Activated CD8-positive, alpha-beta memory T cell treated with anti-CD3 and anti-CD28 coated beads, Interleukin-2, amount 50 U/mL, for 24 hours (primary cell): Measurements from ENCODE around the gene SH3YL1.

Experiments
- DNase-seq: peaks from one replicate; pipeline ENCODE4 v3.0.0-alpha.2; 2020; ENCODE audit errors: extremely low read depth

SH3YL1 gene

DNA sequence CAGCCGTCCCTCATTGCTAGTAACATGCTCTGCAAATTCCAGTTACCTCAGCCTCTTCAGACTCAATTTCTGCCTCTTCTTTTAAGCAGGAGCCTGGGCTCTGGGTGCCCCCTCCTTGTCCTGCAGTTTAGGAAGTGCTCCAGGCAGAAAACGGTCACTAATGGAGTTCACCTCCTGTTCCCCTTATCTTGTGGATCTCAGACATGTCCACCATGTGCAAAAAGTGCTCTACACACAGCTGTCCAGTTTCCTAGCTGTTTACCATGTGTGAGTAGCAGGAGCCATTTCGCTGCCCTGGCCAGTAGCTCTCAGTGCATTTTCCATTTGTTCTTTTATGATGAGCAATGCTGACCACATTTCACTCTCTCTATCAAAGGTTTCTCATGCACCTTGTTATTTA, 4.9 kb downstream of the SH3YL1 start:
- DNase-seq = no peak

DNA sequence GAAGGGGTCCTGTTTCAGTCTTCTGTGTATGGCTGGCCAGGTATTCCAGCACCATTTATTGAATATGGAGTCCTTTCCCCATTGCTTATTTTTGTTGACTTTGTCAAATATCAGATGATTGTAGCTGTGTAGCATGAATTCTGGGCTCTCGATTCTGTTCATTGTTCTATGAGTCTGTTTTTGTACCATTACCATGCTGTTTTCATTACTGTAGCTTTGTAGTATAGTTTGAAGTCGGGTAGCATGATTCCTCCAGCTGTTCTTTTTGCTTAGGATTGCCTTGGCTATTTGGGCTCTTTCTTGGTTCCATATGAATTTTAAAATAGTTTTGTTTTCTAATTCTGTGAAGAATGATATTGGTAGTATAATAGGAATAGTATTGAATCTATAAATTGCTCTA, 6.0 kb downstream of the SH3YL1 start:
- DNase-seq = no peak

DNA sequence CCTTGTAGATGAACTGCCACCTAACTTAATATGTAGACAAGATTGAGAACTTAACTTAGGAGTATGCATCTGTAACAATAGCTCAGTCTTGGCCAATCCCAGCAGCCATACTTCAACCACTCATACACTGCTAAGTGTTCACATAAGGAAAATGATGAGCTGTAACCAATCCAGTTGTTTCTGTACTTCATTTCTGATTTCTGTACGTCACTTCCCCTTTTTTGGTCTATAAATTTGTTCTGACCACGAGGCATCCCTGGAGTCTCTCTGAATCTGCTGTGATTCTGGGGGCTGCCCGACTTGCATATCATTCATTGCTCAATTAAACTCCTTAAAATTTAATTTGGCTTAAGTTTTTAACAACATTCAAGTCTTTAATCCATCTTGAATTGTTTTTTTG, 6.4 kb downstream of the SH3YL1 start:
- no peak for DNase-seq

DNA sequence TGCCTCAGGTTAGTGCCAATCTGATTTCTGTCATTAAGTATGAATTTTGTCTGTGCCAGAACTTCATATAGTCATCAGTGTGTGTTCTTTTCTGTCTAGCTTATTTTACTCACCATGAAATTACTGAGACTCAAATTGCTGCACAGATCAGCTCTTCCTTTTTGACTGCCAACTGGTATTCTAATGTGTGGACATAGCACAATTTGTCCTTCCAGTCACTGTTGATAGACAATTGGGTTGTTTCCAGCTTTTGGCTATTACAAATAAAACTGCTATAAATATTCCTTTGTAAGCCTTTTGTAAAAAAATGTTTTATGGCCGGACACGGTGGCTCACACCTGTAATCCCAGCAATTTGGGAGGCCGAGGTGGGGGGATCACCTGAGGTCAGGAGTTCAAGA, 7.7 kb downstream of the SH3YL1 start:
- no peak for DNase-seq

DNA sequence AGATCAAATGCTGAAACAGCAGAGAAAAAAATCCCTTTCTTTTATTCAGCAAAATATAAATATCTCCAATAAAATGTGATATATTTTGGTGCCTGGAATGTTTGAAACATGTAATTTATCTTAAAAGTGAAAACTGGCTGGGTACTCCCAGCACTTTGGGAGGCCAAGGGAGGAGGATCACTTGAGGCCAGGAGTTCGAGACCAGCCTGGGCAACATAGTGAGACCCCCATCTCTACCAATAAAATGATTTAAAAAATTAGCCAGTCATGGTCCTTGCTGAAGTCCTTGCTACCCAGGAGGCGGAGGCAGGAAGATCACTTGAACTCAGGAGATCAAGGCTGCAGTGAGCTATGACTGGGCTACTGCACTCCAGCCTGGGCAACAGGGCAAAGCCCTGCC, 8.6 kb downstream of the SH3YL1 start:
- no peak for DNase-seq

DNA sequence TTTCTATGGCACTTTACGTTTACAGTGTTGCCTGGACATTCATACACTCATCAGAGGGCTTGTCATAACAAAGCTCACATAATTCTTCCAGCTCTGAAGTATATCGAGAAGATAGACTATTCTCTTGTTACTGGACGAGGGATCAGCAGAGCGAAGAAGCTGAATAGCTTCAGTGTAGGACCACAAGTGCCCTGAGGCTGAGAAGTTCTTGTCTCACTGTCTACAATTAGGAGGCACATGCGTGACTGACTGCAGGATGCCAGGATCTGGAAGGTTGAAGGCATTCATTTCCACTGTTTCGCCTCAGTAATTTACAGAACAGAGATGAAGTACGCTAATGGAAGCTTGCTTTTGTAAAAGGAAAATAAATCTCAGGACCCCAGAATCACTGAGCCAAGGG, 9.6 kb downstream of the SH3YL1 start:
- DNase-seq = no peak

DNA sequence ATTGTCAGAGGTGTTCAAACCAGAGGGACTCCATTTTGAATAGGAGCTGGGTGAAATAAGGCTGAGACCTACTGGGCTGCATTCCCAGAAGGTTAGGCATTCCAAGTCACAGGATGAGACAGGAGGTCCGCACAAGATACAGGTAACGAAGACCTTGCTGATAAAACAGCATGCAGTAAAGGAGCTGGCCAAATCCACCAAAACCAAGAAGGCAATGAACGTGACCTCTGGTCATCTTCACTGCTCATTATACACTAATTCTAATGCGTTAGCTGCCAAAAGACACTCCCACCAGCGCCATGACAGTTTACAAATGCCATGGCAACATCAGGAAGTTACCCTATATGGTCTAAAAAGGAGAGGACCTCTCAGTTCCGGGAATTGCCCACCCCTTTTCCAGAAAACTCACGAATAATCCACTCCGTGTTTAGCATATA, 10.6 kb downstream of the SH3YL1 start:
- DNase-seq = no peak

DNA sequence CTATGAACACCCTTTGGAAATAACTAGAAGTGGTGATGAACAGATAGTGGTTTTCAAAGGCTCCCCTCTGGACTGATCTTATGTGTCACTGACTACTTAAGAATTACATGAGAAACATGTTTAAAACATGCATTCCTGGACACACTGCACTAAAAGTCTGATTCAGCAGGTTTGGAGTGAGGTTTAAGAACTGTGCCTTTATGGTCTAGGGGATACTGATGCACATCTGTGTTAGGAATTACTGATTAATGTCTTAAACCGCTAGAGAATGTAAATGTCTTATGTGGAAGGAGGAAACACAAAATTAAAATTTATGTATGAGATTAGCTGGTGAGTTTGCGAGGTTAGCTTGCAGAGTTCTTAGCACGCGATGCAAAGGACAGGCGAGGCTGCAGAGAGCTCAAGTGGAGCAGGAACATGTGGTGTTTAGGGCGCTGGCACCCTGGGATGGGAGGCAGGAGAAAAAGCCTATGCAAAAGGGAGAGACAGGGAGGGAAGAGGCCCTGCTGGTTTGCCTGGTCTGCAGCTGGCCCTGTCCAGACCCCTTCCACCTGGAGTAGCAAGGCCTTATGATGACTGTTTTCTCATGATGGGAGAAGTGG, 11.7 kb downstream of the SH3YL1 start:
- DNase-seq = no peak

DNA sequence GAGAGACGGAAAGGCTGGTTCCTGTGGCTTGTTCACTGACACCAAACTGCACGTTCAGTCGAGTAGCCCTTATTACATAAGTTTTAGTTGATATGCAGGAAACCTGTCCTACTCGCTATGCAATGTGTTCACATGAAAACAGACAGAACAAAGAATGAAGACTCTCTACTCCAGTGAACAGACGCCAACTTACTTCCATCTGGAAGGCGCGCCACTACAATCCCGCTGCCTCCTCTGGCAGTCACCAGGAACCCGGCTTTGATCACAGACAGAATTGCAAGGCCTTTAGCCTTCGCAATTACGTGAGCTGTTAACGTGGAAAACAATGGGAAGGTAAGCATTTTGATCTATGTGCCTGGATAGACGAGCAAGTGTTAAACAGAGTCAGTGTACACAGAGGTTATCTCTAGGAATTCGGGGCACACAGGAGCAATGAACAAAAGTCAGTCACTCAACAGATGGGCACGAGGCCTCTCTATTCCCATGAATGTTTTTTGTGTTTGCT, 14.2 kb downstream of the SH3YL1 start:
- DNase-seq = no peak

DNA sequence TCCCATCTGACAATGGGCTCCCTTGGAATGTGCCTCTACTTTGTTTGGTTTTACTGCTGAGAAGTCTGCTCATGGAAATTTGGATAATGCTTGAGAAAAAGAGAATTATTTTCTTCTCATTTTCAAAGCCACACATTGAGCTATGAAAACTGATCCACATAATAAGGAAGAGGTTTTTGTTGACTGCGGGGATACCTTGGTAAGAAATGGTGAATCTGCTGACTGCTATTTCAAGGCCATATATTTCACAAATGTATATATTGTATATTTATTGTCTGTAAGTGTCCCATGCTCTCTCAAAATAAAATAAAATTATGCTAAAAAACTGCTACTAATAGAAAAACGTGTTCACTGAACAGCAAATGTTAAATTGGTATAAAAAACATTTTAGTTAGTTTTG, 15.1 kb downstream of the SH3YL1 start:
- DNase-seq = no peak

DNA sequence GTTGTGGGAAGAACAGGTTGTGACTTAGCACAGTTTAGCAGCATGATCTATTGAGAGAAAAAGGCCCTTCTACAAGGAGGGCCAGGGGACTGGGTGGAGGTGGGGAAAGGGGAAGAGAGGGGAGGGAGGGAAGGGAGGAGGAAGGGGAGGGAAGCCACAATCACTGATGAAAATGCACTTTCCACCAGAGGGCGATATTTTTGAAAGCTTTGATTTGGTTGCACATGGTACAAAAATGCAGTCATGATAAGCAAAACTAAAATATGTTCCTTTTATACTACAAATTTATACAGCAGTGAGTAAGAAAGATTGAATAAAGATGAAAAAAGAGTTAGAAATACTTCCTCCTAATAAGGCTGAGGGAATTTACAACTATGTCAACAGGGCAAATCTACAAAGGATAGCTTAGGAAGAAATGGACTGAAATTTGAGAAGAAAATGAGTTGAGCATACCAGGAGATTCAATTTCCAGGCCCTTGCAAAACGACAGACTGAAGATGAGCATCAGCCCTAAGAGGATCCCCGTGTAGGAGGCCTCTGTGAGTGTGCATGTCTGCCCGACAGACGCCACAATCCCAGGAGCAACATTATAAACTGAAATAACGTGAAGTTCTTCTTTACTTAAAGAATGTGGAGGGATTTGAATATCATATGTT, 17.2 kb downstream of the SH3YL1 start:
- DNase-seq = no peak

DNA sequence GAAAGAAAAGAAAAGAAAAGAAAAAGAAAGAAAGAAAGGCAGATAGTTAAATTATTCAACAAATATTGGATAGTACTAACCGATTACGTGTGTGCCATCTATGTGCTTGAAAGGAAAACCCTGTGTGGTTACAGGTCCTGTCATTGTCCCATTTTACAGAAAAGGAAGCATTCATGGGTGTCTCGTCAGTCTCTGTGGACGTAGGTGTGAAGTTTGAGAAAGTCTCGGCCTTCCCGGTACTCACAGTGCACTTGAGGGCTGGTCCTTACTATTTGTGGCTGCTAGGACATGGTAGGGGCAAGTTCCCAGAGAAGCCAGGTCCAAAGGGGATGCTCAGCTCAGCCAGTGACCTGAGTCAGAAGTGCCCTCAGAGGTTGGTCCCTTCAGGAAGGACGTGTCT, 19.3 kb downstream of the SH3YL1 start:
- no peak for DNase-seq

DNA sequence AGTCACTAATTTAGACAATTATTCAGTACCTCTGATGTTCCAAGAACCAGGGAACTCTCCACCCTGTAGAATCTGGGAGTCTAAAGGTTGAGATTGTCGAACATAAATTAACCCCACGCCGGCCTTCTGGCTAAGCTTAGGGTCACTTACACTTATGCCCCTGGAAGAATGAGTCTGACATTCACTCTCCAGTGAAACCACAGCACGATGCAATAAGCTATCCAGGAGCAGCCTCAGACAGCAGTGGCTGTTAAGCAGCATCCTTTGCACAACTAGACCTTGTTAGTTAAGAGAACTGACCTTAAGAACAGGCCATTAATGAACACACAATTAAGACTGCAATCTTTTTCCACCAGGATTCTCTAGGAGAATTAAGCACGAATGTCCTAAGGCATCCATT, 25.0 kb downstream of the SH3YL1 start:
- DNase-seq = no peak

DNA sequence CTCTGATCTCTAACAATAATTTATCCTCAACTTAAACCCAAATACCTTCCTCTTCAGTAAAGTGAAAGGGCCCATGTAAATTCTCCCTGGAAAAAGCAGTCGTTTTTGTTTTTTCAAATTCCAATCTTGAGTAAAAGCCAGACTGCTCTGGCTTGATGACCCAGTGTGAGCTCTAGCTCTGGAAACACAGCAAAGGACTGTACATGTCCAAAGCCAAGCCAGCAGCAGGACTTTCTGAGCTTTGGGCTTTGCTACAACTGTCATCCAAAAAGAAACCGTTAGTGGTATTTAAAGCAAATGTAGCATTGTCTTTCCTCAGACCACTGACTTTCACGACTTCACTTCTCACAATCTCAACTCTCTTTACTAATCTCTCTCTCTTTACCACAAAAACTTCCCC, 25.4 kb downstream of the SH3YL1 start:
- no peak for DNase-seq

DNA sequence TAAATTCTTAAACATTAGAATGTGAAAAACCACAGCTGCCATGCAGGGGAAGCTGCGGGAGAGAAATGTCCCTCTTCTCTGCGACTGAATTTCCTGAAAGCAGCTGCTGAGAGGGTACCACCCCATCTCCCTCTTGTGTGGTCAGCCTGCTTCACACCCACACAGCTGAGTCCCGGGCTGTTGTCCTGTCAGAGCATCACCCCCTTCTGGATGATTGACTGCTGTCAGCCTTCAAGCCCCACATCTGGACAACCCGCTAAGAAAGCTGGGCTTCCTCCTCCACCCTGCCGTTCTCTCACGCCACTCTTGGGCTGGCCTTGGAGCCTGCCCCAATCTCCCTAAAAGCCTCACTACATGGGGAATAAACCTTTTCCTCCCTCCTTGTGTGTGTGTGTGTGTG, 26.0 kb downstream of the SH3YL1 start:
- no peak for DNase-seq

DNA sequence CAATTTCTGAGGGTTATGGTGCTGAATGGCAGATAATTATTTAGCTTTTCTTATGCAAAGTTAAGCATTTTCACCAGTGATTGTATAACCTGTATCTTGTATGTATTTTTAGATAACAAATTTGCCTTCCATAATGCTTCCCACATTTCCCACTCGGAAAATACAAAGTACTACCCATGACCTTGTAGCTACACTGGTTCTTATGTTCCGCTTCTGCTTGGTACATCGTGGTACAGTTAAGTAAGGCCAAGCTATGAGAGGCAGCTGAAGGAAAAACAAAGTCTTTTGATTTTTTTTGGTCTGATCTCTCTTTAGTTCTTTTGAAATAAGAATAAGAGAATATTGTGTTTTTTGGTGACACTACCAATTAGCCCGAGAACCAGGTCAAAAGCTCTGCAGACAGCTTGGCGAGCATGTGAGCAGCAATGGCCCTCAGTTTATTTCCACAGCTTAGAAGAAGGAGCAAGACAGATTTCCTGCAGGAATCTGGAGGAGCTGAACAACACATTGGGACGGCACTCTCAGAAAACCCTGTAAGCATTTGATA, 26.8 kb downstream of the SH3YL1 start:
- no peak for DNase-seq

DNA sequence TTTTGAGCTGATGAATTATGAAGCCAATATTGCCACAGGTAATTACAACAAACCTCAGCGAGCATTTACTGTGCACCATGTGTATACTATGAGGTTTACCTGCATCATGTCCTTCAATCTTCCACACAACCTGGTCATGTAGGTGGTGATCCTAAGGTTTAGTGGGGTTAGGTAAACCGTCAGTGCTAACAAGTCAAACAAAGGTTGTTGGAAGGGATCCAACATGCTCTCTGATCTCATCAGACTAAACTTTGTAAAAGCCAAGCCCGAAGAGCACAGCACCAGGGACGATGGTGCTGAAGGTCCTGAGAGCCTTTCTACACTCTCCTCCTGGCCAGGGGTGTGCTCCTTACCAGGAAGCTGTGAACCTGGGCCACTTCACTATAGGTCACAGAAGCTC, 29.4 kb downstream of the SH3YL1 start:
- DNase-seq = no peak

DNA sequence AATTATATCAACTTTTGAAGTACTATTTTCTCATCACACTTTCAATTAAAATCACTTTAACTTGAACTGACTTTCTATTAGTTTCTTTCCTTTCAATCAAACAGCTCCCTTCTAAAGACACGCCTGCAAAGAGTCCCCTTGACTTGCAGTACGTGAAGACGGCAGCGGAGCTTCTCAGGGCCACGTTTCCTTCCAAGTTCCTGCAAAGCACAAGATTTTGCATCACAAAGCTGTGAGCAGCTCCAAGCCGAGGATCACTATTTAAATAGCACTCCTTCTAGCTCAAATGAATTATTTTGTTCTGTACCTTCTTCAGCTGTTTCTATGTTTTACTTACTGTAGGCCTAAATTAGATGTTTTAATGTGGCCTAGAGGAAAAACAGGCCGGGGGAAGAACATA, 30.8 kb downstream of the SH3YL1 start:
- no peak for DNase-seq

DNA sequence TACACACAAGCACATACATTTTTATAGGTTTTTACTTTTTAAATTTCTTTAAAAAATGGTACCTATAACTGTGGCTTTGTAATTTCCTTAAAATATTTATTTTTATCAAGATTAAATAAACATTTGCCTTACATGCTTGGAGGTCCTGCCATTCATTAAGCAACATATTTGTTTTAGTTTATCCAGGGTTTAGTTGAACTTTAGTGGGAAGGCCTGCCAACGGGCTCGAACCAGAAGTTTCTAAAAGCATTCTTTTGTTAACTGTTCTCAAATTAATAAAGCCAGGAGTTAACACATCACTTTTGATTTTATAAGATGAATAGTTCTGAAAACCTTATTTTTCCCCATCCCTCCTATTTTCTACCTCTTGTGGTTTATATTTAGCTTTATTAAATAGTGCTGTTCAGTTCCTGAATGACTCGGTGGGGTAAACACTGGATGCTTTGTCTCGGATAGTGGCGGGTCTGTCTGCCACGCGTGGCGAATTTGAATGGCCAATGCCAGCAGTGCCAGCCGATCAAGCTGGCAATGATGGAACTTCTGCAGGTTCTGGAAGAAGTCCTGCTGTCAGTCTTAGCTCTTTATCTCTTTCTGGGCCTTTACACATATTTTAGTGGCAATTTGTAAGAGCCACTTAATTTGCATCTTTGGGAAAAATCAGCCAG, 32.2 kb downstream of the SH3YL1 start:
- no peak for DNase-seq

DNA sequence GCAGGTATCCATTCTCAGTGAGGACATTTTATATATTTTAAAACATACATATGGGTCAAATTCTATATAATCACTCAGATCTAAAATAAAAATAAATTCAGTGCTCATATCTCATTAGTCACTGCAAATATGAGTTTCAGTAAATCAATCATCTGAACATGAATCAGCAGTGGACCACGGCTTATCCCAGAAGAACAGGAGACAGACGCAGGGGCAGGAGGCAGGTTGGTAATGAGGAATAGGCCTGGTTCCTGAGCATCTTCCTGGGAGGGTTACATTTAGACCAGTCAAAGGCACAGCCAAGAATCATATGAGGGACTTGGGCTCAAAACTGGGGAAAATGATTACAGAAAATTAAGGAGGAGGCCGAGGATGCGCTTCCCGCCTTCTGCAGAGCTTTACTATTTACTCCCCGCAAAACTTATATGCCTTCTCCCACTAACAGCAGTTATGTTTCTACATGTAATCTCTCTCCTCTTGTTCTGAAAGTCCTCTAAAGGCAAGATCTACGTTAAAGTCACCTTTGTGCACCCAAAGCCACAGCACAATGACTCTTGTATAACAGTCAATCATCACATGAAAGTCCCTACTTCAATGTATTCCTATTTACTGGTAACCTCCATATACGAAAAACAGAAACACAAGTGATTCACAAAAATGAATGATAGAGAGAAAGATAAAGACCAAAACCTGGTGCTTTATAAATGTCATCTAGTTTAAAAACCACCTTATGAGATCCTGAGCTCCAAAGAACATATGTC, 35.1 kb downstream of the SH3YL1 start:
- DNase-seq = no peak

DNA sequence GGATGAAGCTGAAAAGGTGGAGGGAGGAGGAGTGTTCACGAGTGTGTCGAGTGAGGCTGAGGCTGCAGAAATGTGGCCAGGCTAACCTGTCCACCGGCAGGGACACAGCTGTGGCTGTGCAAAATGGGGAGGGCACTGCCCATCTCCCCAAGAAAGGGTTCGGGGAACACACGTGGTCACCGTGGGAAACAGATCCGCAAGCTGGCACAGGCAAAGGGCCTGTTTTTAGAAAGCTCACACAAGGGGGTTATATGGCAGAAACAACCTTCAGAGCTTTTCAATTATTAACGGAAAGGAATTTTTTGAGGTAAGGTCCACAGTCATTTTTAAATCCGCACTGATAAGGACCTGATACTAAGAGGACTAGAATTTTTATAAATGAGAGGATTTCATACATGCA, 35.7 kb downstream of the SH3YL1 start:
- no peak for DNase-seq
